ENCODE data around the gene RXFP3. TPM values are rescaled to one million over a fixed set of nuclear protein-coding genes. Genes with fewer than 3 reads are reported as not detected.

RXFP3 gene
- total RNA-seq (2012; rRNA removed): 0.22 TPM in 1 of 2 replicates, not detected in the other

DNA sequence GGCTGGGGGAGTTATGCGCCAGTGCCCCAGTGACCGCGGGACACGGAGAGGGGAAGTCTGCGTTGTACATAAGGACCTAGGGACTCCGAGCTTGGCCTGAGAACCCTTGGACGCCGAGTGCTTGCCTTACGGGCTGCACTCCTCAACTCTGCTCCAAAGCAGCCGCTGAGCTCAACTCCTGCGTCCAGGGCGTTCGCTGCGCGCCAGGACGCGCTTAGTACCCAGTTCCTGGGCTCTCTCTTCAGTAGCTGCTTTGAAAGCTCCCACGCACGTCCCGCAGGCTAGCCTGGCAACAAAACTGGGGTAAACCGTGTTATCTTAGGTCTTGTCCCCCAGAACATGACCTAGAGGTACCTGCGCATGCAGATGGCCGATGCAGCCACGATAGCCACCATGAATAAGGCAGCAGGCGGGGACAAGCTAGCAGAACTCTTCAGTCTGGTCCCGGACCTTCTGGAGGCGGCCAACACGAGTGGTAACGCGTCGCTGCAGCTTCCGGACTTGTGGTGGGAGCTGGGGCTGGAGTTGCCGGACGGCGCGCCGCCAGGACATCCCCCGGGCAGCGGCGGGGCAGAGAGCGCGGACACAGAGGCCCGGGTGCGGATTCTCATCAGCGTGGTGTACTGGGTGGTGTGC, at the start of gene RXFP3:
RXFP3 (plus strand) TSS at position 6 of the 636 bp plus-strand sequence; CDS start at position 361, 355 bp downstream.
- peak within 1 kb of the TSS; percentile 92 for H3K4me2 ChIP-seq (ENCODE audit: low read length)

GRCh38 chr5:33887268-33887667, 48.9 kb upstream of the RXFP3 start:
- Histone ChIP-seq H3K9ac (ENCODE audit: low read depth, low read length) (no peak overlapping the region), H3K27me3 (ENCODE audit: control insufficient read depth, insufficient read depth, low read length) (no peaks in the 10 kb centered on the region), H3K36me3 (ENCODE audit: insufficient read depth, low read length) (no peaks in the 10 kb centered on the region), H3K9me3 (replicated peaks; ENCODE audit: low read length) (no peaks in the 10 kb centered on the region), H3K4me3 (ENCODE audit: low read length) (no peak overlapping the region), H3K4me1 (ENCODE audit: control insufficient read depth, insufficient read depth, low read length) (peaks cover 19% of the 10 kb centered on the region), H3K4me2 (ENCODE audit: low read length) (no peak overlapping the region)

More for the DNA sequence above, at the start of gene RXFP3:
- H3K9me3 ChIP-seq (replicated peaks; ENCODE audit: low read length): no peaks in the 10 kb centered on the region
- H3K4me1 ChIP-seq (ENCODE audit: control insufficient read depth, insufficient read depth, low read length): peaks cover 12% of the 10 kb centered on the region
- peaks cover 55% of the 10 kb centered on the region for H3K27me3 ChIP-seq (ENCODE audit: control insufficient read depth, insufficient read depth, low read length)
- peak within 1 kb of the TSS; percentile 69 for H3K4me3 ChIP-seq (ENCODE audit: low read length)
- no peaks in the 10 kb centered on the region for H3K36me3 ChIP-seq (ENCODE audit: insufficient read depth, low read length)
- no peak within 1 kb of the TSS for H3K9ac ChIP-seq (ENCODE audit: low read depth, low read length)

- Histone ChIP-seq H3K36me3 (ENCODE audit: insufficient read depth, low read length) (no peaks in the 10 kb centered on the region), H3K4me1 (ENCODE audit: control insufficient read depth, insufficient read depth, low read length) (peaks cover 26% of the 10 kb centered on the region), H3K9ac (ENCODE audit: low read depth, low read length) (no peak overlapping the region), H3K4me3 (ENCODE audit: low read length) (no peak overlapping the region), H3K27me3 (ENCODE audit: control insufficient read depth, insufficient read depth, low read length) (no peaks in the 10 kb centered on the region), H3K4me2 (ENCODE audit: low read length) (no peak overlapping the region), H3K9me3 (replicated peaks; ENCODE audit: low read length) (no peaks in the 10 kb centered on the region)
Observed at GRCh38 chr5:33888587-33888986, 47.6 kb upstream of the RXFP3 start.

DNA sequence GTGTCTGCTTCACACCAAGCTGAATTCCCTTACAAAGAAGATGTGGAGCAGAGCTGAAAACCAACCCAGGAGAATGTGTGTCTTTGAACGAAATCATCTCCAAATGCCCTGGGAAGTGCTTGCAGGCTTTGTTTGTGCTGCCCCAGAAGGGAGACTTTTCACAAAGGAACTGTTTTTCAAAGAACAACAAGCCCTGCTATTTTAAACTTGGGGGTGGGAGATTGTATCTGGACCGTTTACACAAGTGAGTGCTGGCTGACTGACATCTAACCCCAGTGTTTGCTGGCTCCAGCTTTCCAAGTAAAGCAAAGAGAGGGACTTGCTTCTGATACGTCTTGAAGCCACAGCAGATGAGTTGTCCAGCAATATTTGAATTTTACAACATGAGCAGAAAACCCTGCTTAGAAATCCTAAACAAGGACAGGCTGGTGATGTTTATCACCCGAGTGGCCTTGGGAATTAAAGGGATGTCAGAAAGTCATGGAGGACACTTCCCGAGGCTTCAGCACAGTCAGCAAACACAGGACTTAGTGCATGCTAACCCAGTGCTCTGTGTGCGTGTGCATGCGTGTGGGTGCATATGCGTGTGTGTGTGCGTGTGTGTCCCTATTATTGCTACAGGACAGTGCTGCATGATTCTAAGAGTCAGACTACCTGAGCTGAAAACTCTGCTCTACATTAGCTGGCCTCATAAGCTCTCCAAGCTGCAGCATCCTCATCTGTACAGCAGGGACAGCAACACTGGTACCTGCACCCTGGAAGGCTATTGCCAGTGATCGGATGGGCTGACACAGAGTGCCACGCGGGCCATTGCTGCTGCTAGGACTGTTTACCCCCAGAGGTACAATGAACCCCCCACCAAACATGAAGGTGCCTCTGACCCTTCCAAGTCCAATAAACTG, 45.8 kb upstream of the RXFP3 start:
- Histone ChIP-seq H3K9ac (ENCODE audit: low read depth, low read length) (peak overlapping the region; percentile 81), H3K36me3 (ENCODE audit: insufficient read depth, low read length) (no peaks in the 10 kb centered on the region), H3K4me1 (ENCODE audit: control insufficient read depth, insufficient read depth, low read length) (peaks cover 41% of the 10 kb centered on the region), H3K9me3 (replicated peaks; ENCODE audit: low read length) (no peaks in the 10 kb centered on the region), H3K4me3 (ENCODE audit: low read length) (peak overlapping the region; percentile 68), H3K4me2 (ENCODE audit: low read length) (peak overlapping the region; percentile 91), H3K27me3 (ENCODE audit: control insufficient read depth, insufficient read depth, low read length) (no peaks in the 10 kb centered on the region)

GRCh38 chr5:33891446-33891787, 44.8 kb upstream of the RXFP3 start:
- Histone ChIP-seq H3K4me3 (ENCODE audit: low read length) (peak overlapping the region; percentile 68), H3K4me1 (ENCODE audit: control insufficient read depth, insufficient read depth, low read length) (peaks cover 41% of the 10 kb centered on the region), H3K27me3 (ENCODE audit: control insufficient read depth, insufficient read depth, low read length) (no peaks in the 10 kb centered on the region), H3K4me2 (ENCODE audit: low read length) (peak overlapping the region; percentile 91), H3K9ac (ENCODE audit: low read depth, low read length) (peak overlapping the region; percentile 81), H3K9me3 (replicated peaks; ENCODE audit: low read length) (no peaks in the 10 kb centered on the region), H3K36me3 (ENCODE audit: insufficient read depth, low read length) (no peaks in the 10 kb centered on the region)

GRCh38 chr5:33891788-33892619, 44.2 kb upstream of the RXFP3 start, which contains the start of gene ADAMTS12:
Gene ADAMTS12, minus strand, starts transcription at chr5:33891990. Its CDS starts 134 bp downstream, at chr5:33891856.
- Histone ChIP-seq H3K4me1 (ENCODE audit: control insufficient read depth, insufficient read depth, low read length) (peaks cover 41% of the 10 kb centered on the region), H3K9me3 (replicated peaks; ENCODE audit: low read length) (no peaks in the 10 kb centered on the region), H3K36me3 (ENCODE audit: insufficient read depth, low read length) (no peaks in the 10 kb centered on the region), H3K9ac (ENCODE audit: low read depth, low read length) (peak within 1 kb of the TSS; percentile 81), H3K4me3 (ENCODE audit: low read length) (peak within 1 kb of the TSS; percentile 68), H3K27me3 (ENCODE audit: control insufficient read depth, insufficient read depth, low read length) (no peaks in the 10 kb centered on the region), H3K4me2 (ENCODE audit: low read length) (peak within 1 kb of the TSS; percentile 91)

GRCh38 chr5:33892620-33893137, 43.5 kb upstream of the RXFP3 start:
- Histone ChIP-seq H3K9me3 (replicated peaks; ENCODE audit: low read length) (no peaks in the 10 kb centered on the region), H3K4me2 (ENCODE audit: low read length) (peak overlapping the region; percentile 91), H3K4me1 (ENCODE audit: control insufficient read depth, insufficient read depth, low read length) (peaks cover 41% of the 10 kb centered on the region), H3K36me3 (ENCODE audit: insufficient read depth, low read length) (no peaks in the 10 kb centered on the region), H3K27me3 (ENCODE audit: control insufficient read depth, insufficient read depth, low read length) (no peaks in the 10 kb centered on the region), H3K9ac (ENCODE audit: low read depth, low read length) (peak overlapping the region; percentile 81), H3K4me3 (ENCODE audit: low read length) (peak overlapping the region; percentile 68)

- no peak overlapping the region for H3K9ac ChIP-seq (ENCODE audit: low read depth, low read length)
- H3K9me3 ChIP-seq (replicated peaks; ENCODE audit: low read length): no peaks in the 10 kb centered on the region
- peaks cover 41% of the 10 kb centered on the region for H3K4me1 ChIP-seq (ENCODE audit: control insufficient read depth, insufficient read depth, low read length)
- no peaks in the 10 kb centered on the region for H3K36me3 ChIP-seq (ENCODE audit: insufficient read depth, low read length)
- no peak overlapping the region for H3K4me3 ChIP-seq (ENCODE audit: low read length)
- H3K4me2 ChIP-seq (ENCODE audit: low read length): peak overlapping the region; percentile 28
- H3K27me3 ChIP-seq (ENCODE audit: control insufficient read depth, insufficient read depth, low read length): peaks cover under 1% of the 10 kb centered on the region
Observed at GRCh38 chr5:33894566-33894965, 41.6 kb upstream of the RXFP3 start.

- Histone ChIP-seq H3K9ac (ENCODE audit: low read depth, low read length) (no peak overlapping the region), H3K4me3 (ENCODE audit: low read length) (no peak overlapping the region), H3K36me3 (ENCODE audit: insufficient read depth, low read length) (no peaks in the 10 kb centered on the region), H3K4me2 (ENCODE audit: low read length) (no peak overlapping the region), H3K9me3 (replicated peaks; ENCODE audit: low read length) (no peaks in the 10 kb centered on the region), H3K4me1 (ENCODE audit: control insufficient read depth, insufficient read depth, low read length) (no peaks in the 10 kb centered on the region), H3K27me3 (ENCODE audit: control insufficient read depth, insufficient read depth, low read length) (peaks cover 2% of the 10 kb centered on the region)
Observed at GRCh38 chr5:33901156-33901555, 35.0 kb upstream of the RXFP3 start.

- Histone ChIP-seq H3K9ac (ENCODE audit: low read depth, low read length) (no peak overlapping the region), H3K27me3 (ENCODE audit: control insufficient read depth, insufficient read depth, low read length) (peaks cover 2% of the 10 kb centered on the region), H3K4me3 (ENCODE audit: low read length) (no peak overlapping the region), H3K4me2 (ENCODE audit: low read length) (no peak overlapping the region), H3K4me1 (ENCODE audit: control insufficient read depth, insufficient read depth, low read length) (no peaks in the 10 kb centered on the region), H3K9me3 (replicated peaks; ENCODE audit: low read length) (no peaks in the 10 kb centered on the region), H3K36me3 (ENCODE audit: insufficient read depth, low read length) (no peaks in the 10 kb centered on the region)
Observed at GRCh38 chr5:33903118-33903517, 33.1 kb upstream of the RXFP3 start.

DNA sequence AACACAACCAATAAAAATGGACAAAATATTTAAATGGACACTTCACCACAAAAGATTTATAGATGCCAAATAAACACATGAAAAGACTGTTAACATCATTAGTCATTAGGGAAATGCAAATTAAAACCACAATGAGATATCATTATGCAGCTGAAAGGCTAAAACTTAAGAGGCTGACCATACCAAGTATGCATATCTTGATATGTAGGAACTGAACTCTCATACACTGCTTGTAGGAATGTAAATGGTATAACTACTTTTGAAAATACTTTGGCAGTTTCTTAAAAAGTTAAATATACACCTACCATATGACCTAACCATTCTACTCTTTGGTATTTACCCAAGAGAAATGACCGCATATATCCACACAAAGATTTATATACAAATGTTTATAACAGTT, 30.8 kb upstream of the RXFP3 start:
- H3K4me3 ChIP-seq (ENCODE audit: low read length): no peak overlapping the region
- H3K36me3 ChIP-seq (ENCODE audit: insufficient read depth, low read length): no peaks in the 10 kb centered on the region
- H3K4me1 ChIP-seq (ENCODE audit: control insufficient read depth, insufficient read depth, low read length): no peaks in the 10 kb centered on the region
- H3K9me3 ChIP-seq (replicated peaks; ENCODE audit: low read length): no peaks in the 10 kb centered on the region
- H3K4me2 ChIP-seq (ENCODE audit: low read length): no peak overlapping the region
- peaks cover 13% of the 10 kb centered on the region for H3K27me3 ChIP-seq (ENCODE audit: control insufficient read depth, insufficient read depth, low read length)
- no peak overlapping the region for H3K9ac ChIP-seq (ENCODE audit: low read depth, low read length)
